NCI-H524 (cell line): ENCODE results near the gene FALEC.
"Not testable (repeated sequence)": the region's sequence is repeated elsewhere in the genome, so short reads cannot be mapped to it uniquely, and the experiment has no call there.

Experiments
- DNase-seq, 2 experiments: peaks; one replicate each; lab custom pipeline; 2025; lab: John Stamatoyannopoulos, UW

The FALEC gene

GRCh38 chr1:150558761-150559655 is 43.5 kb downstream of the FALEC start:
- no peak for DNase-seq

GRCh38 chr1:150559656-150560010 is 44.1 kb downstream of the FALEC start:
- no peak for DNase-seq

GRCh38 chr1:150560011-150560438 is 44.5 kb downstream of the FALEC start:
- DNase-seq = peak; percentile 35 to 68

GRCh38 chr1:150560576-150561253 is 45.2 kb downstream of the FALEC start:
- peak; percentile 57 to 83 for DNase-seq

GRCh38 chr1:150561254-150561973 is 45.9 kb downstream of the FALEC start:
- DNase-seq = peak; percentile 57 to 83

- DNase-seq = peak; percentile 41 to 68
These were observed 46.5 kb downstream of the FALEC start for GRCh38 chr1:150561974-150562445.

GRCh38 chr1:150562446-150563339 is 47.1 kb downstream of the FALEC start:
- no peak for DNase-seq

GRCh38 chr1:150563340-150564038 is 47.9 kb downstream of the FALEC start:
- peak in 1 of 2 experiments; percentile 23 for DNase-seq

- DNase-seq = no peak
These were observed 48.8 kb downstream of the FALEC start for GRCh38 chr1:150564051-150564991.

- not testable (repeated sequence) for DNase-seq
These were observed 49.9 kb downstream of the FALEC start for GRCh38 chr1:150565240-150565991.

- DNase-seq = no peak
These were observed 51.2 kb downstream of the FALEC start for GRCh38 chr1:150566589-150567340.

GRCh38 chr1:150567341-150567716 is 51.8 kb downstream of the FALEC start:
- DNase-seq = no peak

GRCh38 chr1:150567717-150568593 is 52.4 kb downstream of the FALEC start:
- peak; percentile 67 to 84 for DNase-seq

- no peak for DNase-seq
These were observed 53.0 kb downstream of the FALEC start for GRCh38 chr1:150568594-150568966.

GRCh38 chr1:150572918-150573647 is 57.5 kb downstream of the FALEC start:
- no peak for DNase-seq

- DNase-seq = not testable (repeated sequence)
These were observed 58.1 kb downstream of the FALEC start for GRCh38 chr1:150573648-150574071.
